K562 (cell line): ENCODE results near the gene ZBED4. TPM values are rescaled to one million over a fixed set of nuclear protein-coding genes. Genes with fewer than 3 reads are reported as not detected.
A peak's percentile ranks its signal among the peaks of the same experiment; 100 is the strongest.
"Not testable (repeated sequence)": the region's sequence is repeated elsewhere in the genome, so short reads cannot be mapped to it uniquely, and the experiment has no call there.

Source experiments
- ATAC-seq: fragments of 200-7000 bp; cut with Tn5 transposase; 3 replicates; pipeline ENCODE4 v1.9.1; 2020; ENCODE audit warnings: moderate library complexity
- BruUV-seq: library from RNA; stranded (reverse); fragments of 400-500 nt; replicated peaks from 2 replicates; lab custom pipeline; 2021; lab: Mats Ljungman, UMichigan
- CTCF ChIA-PET: fragments of 300-600 bp; formaldehyde crosslinking; extraction: SDS; loops from one replicate; lab custom pipeline; 2021; ENCODE audit warnings: low intra/inter-chr PET ratio; lab: Yijun Ruan, JAX
- POLR2A ChIA-PET: fragments of 300-600, 350-650 bp; sonication (Branson Sonifier 250); formaldehyde crosslinking; extraction: SDS; loops from one replicate; lab custom pipeline; 2021; ENCODE audit warnings: antibody characterized with exemption, inconsistent platforms; lab: Yijun Ruan, JAX
- DNase-seq, 4 experiments: peaks; one replicate each; pipeline versions ENCODE4 v3.0.0 to v3.0.0-alpha.2; 2011 to 2018; ENCODE audit warnings: low spot score in 3 of 4, mixed read lengths in 3 of 4; ENCODE audit errors: extremely low read depth in 1 of 4
- FAIRE-seq: peaks from 2 replicates; lab custom pipeline; 2011; peaks lifted over from hg19 to GRCh38; lab: Jason Lieb, UNC
- H2AFZ ChIP-seq: 2 replicates; pipeline ENCODE4 v1.6.0; 2011; ENCODE audit warnings: low read depth, low read length, control low read depth, inconsistent platforms
- H3K27ac ChIP-seq: fragments of 200-600 bp; 3 replicates; pipeline ENCODE4 v1.8.0; 2011; ENCODE audit warnings: low read depth, mild to moderate bottlenecking, control low read depth, inconsistent platforms, low read length, moderate library complexity, mixed read lengths; ENCODE audit errors: extremely low read depth
- H3K27me3 ChIP-seq, 2 experiments: fragments of 300-600 bp in 1 of 2; 2 replicates in 1 of 2; 3 replicates in 1 of 2; pipeline versions ENCODE4 v1.6.0 to v1.8.0; 2011; ENCODE audit warnings: inconsistent platforms in 2 of 2, low read length in 2 of 2, mild to moderate bottlenecking in 1 of 2, mixed read lengths in 1 of 2, moderate library complexity in 1 of 2; ENCODE audit not compliant: control insufficient read depth in 2 of 2, insufficient read depth in 2 of 2
- H3K36me3 ChIP-seq: fragments of 300-600 bp; 3 replicates; pipeline ENCODE4 v1.8.0; 2011; ENCODE audit warnings: mild to moderate bottlenecking, low read length, inconsistent platforms; ENCODE audit not compliant: control insufficient read depth, insufficient read depth
- H3K4me1 ChIP-seq, 2 experiments: fragments of 200-600 bp in 1 of 2; replicated peaks in 1 of 2; 2 replicates in 1 of 2; 3 replicates in 1 of 2; pipeline versions ENCODE4 v1.5.1 to v1.8.0; 2011; ENCODE audit warnings: inconsistent platforms in 2 of 2, low read length in 2 of 2, mild to moderate bottlenecking in 1 of 2, mixed read lengths in 1 of 2, moderate library complexity in 1 of 2; ENCODE audit not compliant: control insufficient read depth in 2 of 2, insufficient read depth in 2 of 2
- H3K4me2 ChIP-seq: 2 replicates; pipeline ENCODE4 v1.6.1; 2011; ENCODE audit warnings: low read length, control low read depth, inconsistent platforms, mixed read lengths; ENCODE audit not compliant: insufficient read depth
- H3K4me3 ChIP-seq: fragments of 200-600 bp; sonication (generic), shearing (Covaris generic); 2 replicates; pipeline ENCODE4 v1.5.1; 2016; ENCODE audit warnings: control low read depth, inconsistent platforms
- H3K79me2 ChIP-seq: fragments of 200-600 bp; 3 replicates; pipeline ENCODE4 v1.8.0; 2011; ENCODE audit warnings: low read length, inconsistent platforms; ENCODE audit not compliant: control insufficient read depth, insufficient read depth
- H3K9ac ChIP-seq, 2 experiments: 2 replicates each; pipeline versions ENCODE4 v1.6.0 to v1.6.1; 2011; ENCODE audit warnings: low read depth in 2 of 2, low read length in 2 of 2, control low read depth in 1 of 2, inconsistent platforms in 1 of 2, mild to moderate bottlenecking in 1 of 2, mixed read lengths in 1 of 2; ENCODE audit not compliant: insufficient read depth in 1 of 2
- H3K9me1 ChIP-seq: one replicate; pipeline ENCODE4 v1.6.0; 2011; ENCODE audit warnings: inconsistent platforms, mild to moderate bottlenecking, low read length, moderate library complexity; ENCODE audit not compliant: control insufficient read depth, insufficient read depth
- H3K9me3 ChIP-seq: replicated peaks from 2 replicates; pipeline ENCODE4 v1.5.1; 2011; ENCODE audit warnings: low read depth, low read length, inconsistent platforms; ENCODE audit not compliant: control insufficient read depth, insufficient read depth
- H4K20me1 ChIP-seq: replicated peaks from 2 replicates; pipeline ENCODE4 v1.6.1; 2011; ENCODE audit warnings: low read length, inconsistent platforms, mixed read lengths; ENCODE audit not compliant: control insufficient read depth, insufficient read depth
- RBFOX2 ChIP-seq: fragments of 200-400 bp; formaldehyde crosslinking; IDR thresholded peaks from 2 replicates; pipeline ENCODE4 v1.6.1; 2017; ENCODE audit warnings: low read depth, mild to moderate bottlenecking, low read length, moderate library complexity
- TAF7 ChIP-seq: fragments of 450-650 bp; IDR thresholded peaks from 2 replicates; pipeline ENCODE4 v1.6.1; 2016; ENCODE audit warnings: missing genetic modification characterization, missing compliant biosample characterization
- WGBS: fragments of 100-300 bp; shearing (Covaris generic); methylation state at CpG from one replicate; pipeline ENCODE4 v1.1.6; 2016; ENCODE audit warnings: low coverage, mixed read lengths; ENCODE audit not compliant: insufficient coverage; ENCODE audit errors: missing lambda C conversion rate; 5-methylcytosine and 5-hydroxymethylcytosine counted together
- in situ Hi-C: fragments of 300-500 bp; cut with MboI; formaldehyde crosslinking; loops from 4 replicates; pipeline ENCODE4 v1.15.0; 2018; ENCODE audit warnings: inconsistent platforms, mixed read lengths
- intact Hi-C: fragments of 100-400 bp; cut with micrococcal nuclease; formaldehyde crosslinking; loops from 2 replicates; pipeline ENCODE4 v1.14.2; 2022
- polyA plus RNA-seq, 8 experiments: library from polyadenylated mRNA; depleted of rRNA in 4 of 8; stranded (reverse) in 5 of 8; unstranded in 3 of 8; fragments of >200 nt; fragmentation: Nextera tagmentation in 2 of 8; fragmentation: Illumina TruSeq in 1 of 8; extraction: Ambion mirVana in 2 of 8; extraction: Trizol in 1 of 8; gene quantifications; 2 replicates each; pipeline versions ENCODE4 v1.2.1 to v1.2.3, GENCODE V29; 2011 to 2014; ENCODE audit warnings: inconsistent platforms in 1 of 8, missing spikeins in 1 of 8
- total RNA-seq, 7 experiments: library from RNA; depleted of rRNA in 6 of 7; stranded (reverse); fragments of >200 nt in 6 of 7; fragmentation: Illumina TruSeq in 2 of 7; extraction: Trizol in 2 of 7; gene quantifications; 2 replicates each; pipeline versions ENCODE4 v1.2.1 to v1.2.3, GENCODE V29; 2011 to 2021; ENCODE audit warnings: low replicate concordance in 1 of 7
- TF ChIP-seq, protein P1 (sequence below), 2 experiments: fragments of 150-350 bp in 1 of 2; IDR thresholded peaks; 2 replicates each; pipeline ENCODE4 v1.6.1; 2012 to 2016; ENCODE audit warnings: low read depth in 2 of 2, low read length in 2 of 2, mild to moderate bottlenecking in 1 of 2, moderate library complexity in 1 of 2
- TF ChIP-seq, protein P2 (sequence below): fragments of 150-350 bp; conservative IDR thresholded peaks from 2 replicates; pipeline ENCODE4 v1.6.1; 2014; ENCODE audit warnings: low read length

ZBED4 gene
- total and polyA plus RNA-seq, 9 of the 15 experiments (the other 6 are each of a cell fraction or from before 2014, with no cell fraction given) = 1.5 to 16.8 (median 7.4) TPM

DNA sequence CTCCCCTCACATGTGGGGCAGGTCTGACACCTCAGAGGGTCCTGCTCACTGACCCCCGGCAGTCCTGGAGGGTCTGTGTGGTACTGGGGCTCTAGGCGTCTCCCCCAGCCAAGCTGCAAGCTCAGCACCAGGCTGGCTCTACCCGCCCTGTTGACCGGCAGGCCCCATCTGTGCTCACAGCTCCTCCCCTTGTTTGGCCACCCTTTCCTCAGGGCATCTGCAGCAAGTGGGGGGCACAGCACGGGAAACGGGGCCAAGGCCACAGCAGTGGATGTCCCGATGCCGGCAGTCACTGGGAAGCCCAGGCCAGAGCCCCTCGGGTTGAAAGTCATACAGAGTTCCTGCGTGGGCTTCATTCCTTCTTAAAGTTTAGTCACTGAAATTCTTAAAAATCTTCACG, 31.9 kb upstream of the ZBED4 start:
- intact Hi-C loops, H3K9me1 ChIP-seq, H2AFZ ChIP-seq, FAIRE-seq, H3K4me2 ChIP-seq, H3K9me3 ChIP-seq, H3K27me3 ChIP-seq, DNase-seq, H3K4me3 ChIP-seq, CTCF ChIA-PET, BruUV-seq, H3K27ac ChIP-seq, ATAC-seq: not testable (repeated sequence)
- Histone ChIP-seq H4K20me1 (peaks cover 21% of the 10 kb centered on the region; the same call in 1 of the 2 replicates), H3K79me2 (peaks cover 89% of the 10 kb centered on the region), H3K4me1 (peaks cover 7 to 32% of the 10 kb centered on the region in 2 experiments; a peak in 4 of 5 replicates), H3K36me3 (peaks cover 76% of the 10 kb centered on the region; the same call in 2 of the 3 replicates), H3K9ac (0 out of 4 replicates have a peak overlapping the region, but pooled peaks of 1 of the 2 experiments have one; percentile 36)
- TF ChIP-seq RBFOX2 = peak; percentile 34; the same call in 1 of the 2 replicates
- POLR2A ChIA-PET = interaction anchor here (1.1 kb wide), 1 partner anchor 9 kb away, joined by 3 read pairs; no protein-coding TSS in a partner anchor
- WGBS = 100% methylated on average over 6 of the region's 11 CpGs
- in situ Hi-C loops = loop anchor here (10.0 kb wide), 1 partner anchor 93 kb away; the partner anchor contains the start of genes ALG12 and CRELD2

DNA sequence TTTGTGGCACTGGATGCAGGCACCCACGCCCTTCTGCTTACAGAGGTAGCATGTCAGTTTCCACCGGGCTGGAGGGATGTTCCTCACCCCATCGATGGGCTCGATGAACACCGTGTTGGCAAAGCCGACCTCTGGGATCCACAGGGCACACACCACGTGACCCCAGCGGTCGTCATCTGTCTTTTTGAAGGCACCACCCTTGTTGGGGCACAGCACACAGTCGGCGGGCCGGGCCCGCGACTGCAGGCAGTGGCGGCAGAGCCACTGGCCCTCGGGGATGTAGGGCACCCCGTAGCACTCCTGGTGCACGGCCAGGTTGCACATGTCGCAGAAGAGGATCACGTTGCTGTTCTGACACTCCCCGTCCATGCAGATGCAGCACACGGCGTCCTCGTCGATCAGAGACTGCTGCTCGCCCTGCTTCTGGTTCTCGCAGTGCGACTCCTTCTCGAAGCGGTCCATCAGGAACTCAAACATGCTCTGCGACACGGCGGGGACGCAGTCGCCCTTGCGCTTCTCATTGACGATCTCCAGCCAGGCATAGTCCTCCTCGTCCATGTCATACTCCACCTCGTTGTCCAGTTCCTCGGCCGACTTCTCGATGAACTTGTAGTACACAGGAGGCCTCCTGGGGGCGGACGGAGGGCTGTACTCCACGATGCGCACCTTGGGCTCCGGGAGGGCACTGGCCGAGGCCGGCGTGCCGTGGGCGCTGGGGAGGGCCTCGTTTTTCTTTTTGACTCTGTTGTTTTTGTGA, 30.2 kb upstream of the ZBED4 start:
- peaks cover 21% of the 10 kb centered on the region; the same call in 1 of the 2 replicates for H4K20me1 ChIP-seq
- H3K9me3 ChIP-seq = no peaks in the 10 kb centered on the region
- H3K27me3 ChIP-seq = no peaks in the 10 kb centered on the region
- H3K36me3 ChIP-seq = peaks cover 60% of the 10 kb centered on the region; the same call in 2 of the 3 replicates
- no peak overlapping the region; a peak in 1 of 4 replicates for H3K9ac ChIP-seq
- H2AFZ ChIP-seq = no peak overlapping the region
- ChIA-PET POLR2A (interaction anchor here (0.5 to 1.1 kb wide), 2 partner anchors 11 to 110 kb away, joined by 3 to 4 read pairs; no protein-coding TSS in a partner anchor), CTCF (no interaction called here)
- ATAC-seq (no peak), FAIRE-seq (no peak), DNase-seq (no peak)
- TF ChIP-seq, protein P1, sequence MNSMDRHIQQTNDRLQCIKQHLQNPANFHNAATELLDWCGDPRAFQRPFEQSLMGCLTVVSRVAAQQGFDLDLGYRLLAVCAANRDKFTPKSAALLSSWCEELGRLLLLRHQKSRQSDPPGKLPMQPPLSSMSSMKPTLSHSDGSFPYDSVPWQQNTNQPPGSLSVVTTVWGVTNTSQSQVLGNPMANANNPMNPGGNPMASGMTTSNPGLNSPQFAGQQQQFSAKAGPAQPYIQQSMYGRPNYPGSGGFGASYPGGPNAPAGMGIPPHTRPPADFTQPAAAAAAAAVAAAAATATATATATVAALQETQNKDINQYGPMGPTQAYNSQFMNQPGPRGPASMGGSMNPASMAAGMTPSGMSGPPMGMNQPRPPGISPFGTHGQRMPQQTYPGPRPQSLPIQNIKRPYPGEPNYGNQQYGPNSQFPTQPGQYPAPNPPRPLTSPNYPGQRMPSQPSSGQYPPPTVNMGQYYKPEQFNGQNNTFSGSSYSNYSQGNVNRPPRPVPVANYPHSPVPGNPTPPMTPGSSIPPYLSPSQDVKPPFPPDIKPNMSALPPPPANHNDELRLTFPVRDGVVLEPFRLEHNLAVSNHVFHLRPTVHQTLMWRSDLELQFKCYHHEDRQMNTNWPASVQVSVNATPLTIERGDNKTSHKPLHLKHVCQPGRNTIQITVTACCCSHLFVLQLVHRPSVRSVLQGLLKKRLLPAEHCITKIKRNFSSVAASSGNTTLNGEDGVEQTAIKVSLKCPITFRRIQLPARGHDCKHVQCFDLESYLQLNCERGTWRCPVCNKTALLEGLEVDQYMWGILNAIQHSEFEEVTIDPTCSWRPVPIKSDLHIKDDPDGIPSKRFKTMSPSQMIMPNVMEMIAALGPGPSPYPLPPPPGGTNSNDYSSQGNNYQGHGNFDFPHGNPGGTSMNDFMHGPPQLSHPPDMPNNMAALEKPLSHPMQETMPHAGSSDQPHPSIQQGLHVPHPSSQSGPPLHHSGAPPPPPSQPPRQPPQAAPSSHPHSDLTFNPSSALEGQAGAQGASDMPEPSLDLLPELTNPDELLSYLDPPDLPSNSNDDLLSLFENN (IDR thresholded peaks at IDR 0.05; ENCODE audit: low read depth in 2 of 2, low read length in 2 of 2) = no peak
- TF ChIP-seq TAF7 (tag) = no peak
- TF ChIP-seq, protein P2, sequence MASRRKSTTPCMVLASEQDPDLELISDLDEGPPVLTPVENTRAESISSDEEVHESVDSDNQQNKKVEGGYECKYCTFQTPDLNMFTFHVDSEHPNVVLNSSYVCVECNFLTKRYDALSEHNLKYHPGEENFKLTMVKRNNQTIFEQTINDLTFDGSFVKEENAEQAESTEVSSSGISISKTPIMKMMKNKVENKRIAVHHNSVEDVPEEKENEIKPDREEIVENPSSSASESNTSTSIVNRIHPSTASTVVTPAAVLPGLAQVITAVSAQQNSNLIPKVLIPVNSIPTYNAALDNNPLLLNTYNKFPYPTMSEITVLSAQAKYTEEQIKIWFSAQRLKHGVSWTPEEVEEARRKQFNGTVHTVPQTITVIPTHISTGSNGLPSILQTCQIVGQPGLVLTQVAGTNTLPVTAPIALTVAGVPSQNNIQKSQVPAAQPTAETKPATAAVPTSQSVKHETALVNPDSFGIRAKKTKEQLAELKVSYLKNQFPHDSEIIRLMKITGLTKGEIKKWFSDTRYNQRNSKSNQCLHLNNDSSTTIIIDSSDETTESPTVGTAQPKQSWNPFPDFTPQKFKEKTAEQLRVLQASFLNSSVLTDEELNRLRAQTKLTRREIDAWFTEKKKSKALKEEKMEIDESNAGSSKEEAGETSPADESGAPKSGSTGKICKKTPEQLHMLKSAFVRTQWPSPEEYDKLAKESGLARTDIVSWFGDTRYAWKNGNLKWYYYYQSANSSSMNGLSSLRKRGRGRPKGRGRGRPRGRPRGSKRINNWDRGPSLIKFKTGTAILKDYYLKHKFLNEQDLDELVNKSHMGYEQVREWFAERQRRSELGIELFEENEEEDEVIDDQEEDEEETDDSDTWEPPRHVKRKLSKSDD = no peak
- TF ChIP-seq RBFOX2 = peak; percentile 42; the same call in 1 of the 2 replicates
- peaks cover 7 to 44% of the 10 kb centered on the region in 2 experiments; a peak in 4 of 5 replicates for H3K4me1 ChIP-seq
- 94% methylated on average over 27 of the region's 53 CpGs for WGBS
- H3K79me2 ChIP-seq = peaks cover 76% of the 10 kb centered on the region
- intact Hi-C loops (no loop called here), in situ Hi-C loops (loop anchor here (10.0 kb wide), 1 partner anchor 91 kb away; the partner anchor contains the start of genes ALG12 and CRELD2)
- H3K27ac ChIP-seq = no peak overlapping the region
- no TSS peak for BruUV-seq
- no peak overlapping the region for H3K4me2 ChIP-seq
- no peak overlapping the region for H3K4me3 ChIP-seq
- no peaks in the 10 kb centered on the region for H3K9me1 ChIP-seq
